ENCODE data around the gene CFDP1.

- no peak for TF ChIP-seq CTCF (IDR thresholded peaks at IDR 0.05)
- no peak for TF ChIP-seq EZH2 (IDR thresholded peaks at IDR 0.05; ENCODE audit: borderline replicate concordance, insufficient read depth, low read depth, low read length, poor library complexity, severe bottlenecking)
Observed at GRCh38 chr16:75323198-75323597, 110.1 kb downstream of the CFDP1 start.

All from B cell (primary cell).